Measurements from ENCODE around the gene PHB1.

DNA sequence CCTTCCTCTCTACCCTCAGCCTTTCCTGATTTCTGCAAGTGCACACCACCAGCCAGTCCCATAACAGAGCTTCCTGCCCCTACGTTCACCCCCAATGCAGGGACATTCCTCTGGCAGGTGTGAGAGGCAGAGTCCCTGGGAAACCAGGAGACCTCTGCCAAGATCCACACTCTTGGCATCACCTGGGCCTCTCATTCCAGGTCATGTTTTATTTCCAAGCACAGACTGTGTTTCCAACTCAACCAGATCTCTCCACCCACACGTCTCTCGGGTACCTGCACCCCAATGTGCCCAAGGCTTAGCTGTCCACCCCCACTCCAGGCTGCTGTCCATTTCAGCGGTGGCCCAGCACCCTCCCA lies 21.0 kb upstream of the PHB1 start:
- TF ChIP-seq POLR2A (IDR thresholded peaks at IDR 0.05; ENCODE audit: low read length) (no peak), GATA1 (IDR thresholded peaks at IDR 0.05; ENCODE audit: low read depth, low read length) (no peak)

Measured in erythroblast (primary cell).